Lower leg skin (tissue), 4 donors: Measurements from ENCODE around the gene AATF. TPM values are rescaled to one million over a fixed set of nuclear protein-coding genes. Genes with fewer than 3 reads are reported as not detected.
A peak's percentile ranks its signal among the peaks of the same experiment; 100 is the strongest.

Experiments used
- DNase-seq, 2 donors: peaks; one replicate each; pipeline ENCODE4 v3.0.0-alpha.2; 2019; ENCODE audit warnings: low spot score in 2 of 2
- H3K4me3 ChIP-seq: fragments of 200-600 bp; sonication (generic); 2 replicates; pipeline ENCODE4 v1.5.1; 2017; ENCODE audit warnings: mild to moderate bottlenecking, low read depth; ENCODE audit not compliant: poor library complexity, severe bottlenecking
- CTCF ChIP-seq, 3 donors: fragments of 450-650 bp; IDR thresholded peaks; one replicate each; pipeline ENCODE4 v1.5.1; 2016; ENCODE audit warnings: antibody characterized with exemption in 3 of 3, mild to moderate bottlenecking in 3 of 3, moderate library complexity in 2 of 3
- POLR2A ChIP-seq, 2 donors: fragments of 450-650 bp; IDR thresholded peaks; one replicate each; pipeline ENCODE4 v1.6.1; 2016 to 2017; ENCODE audit warnings: antibody characterized with exemption in 2 of 2, mild to moderate bottlenecking in 1 of 2, moderate library complexity in 1 of 2
- WGBS, 2 donors: methylation state at CpG; one replicate each; pipeline ENCODE4 v1.1.5; 2018; 5-methylcytosine and 5-hydroxymethylcytosine counted together
- intact Hi-C: fragments of 100-400 bp; cut with DNase I; formaldehyde crosslinking; loops from one replicate; pipeline ENCODE4 v1.15.0; 2023; ENCODE audit warnings: low total_unique reads
- total RNA-seq, 4 donors: library from RNA; depleted of rRNA; stranded (reverse); fragments of >200 nt; gene quantifications; one replicate each; pipeline ENCODE4 v1.1.0, GENCODE V29; 2016

AATF gene
- total RNA-seq, 4 donors from 2014 or later = 32.1 to 64.4 (median 50.6) TPM

GRCh38 chr17:37056622-37057021 lies 107.9 kb downstream of the AATF start:
- 94 to 96% methylated on average over 18 of the region's 18 CpGs for WGBS, 2 donors
- intact Hi-C loops = no loop called here
- no peak for DNase-seq

GRCh38 chr17:37059493-37059892 lies 110.7 kb downstream of the AATF start:
- H3K4me3 ChIP-seq = no peak overlapping the region
- no peak for DNase-seq
- TF ChIP-seq POLR2A (IDR thresholded peaks at IDR 0.05) (no peak), CTCF (IDR thresholded peaks at IDR 0.05) (no peak)
- WGBS, 2 donors = 93% methylated on average over 3 of the region's 3 CpGs
- intact Hi-C loops = no loop called here

More at GRCh38 chr17:37056622-37057021, 107.9 kb downstream of the AATF start:
- TF ChIP-seq CTCF (IDR thresholded peaks at IDR 0.05) (no peak), POLR2A (IDR thresholded peaks at IDR 0.05) (no peak)
- no peak overlapping the region for H3K4me3 ChIP-seq

GRCh38 chr17:37060094-37060493 lies 111.3 kb downstream of the AATF start:
- TF ChIP-seq POLR2A (IDR thresholded peaks at IDR 0.05) (no peak), CTCF (IDR thresholded peaks at IDR 0.05) (no peak)
- no peak for DNase-seq
- no peak overlapping the region for H3K4me3 ChIP-seq
- intact Hi-C loops = no loop called here
- WGBS, 2 donors = 88 to 96% methylated on average over 6 of the region's 6 CpGs

- intact Hi-C loops = no loop called here
- TF ChIP-seq POLR2A (IDR thresholded peaks at IDR 0.05) (no peak), CTCF (IDR thresholded peaks at IDR 0.05) (no peak)
- DNase-seq = no peak
- 61 to 69% methylated on average over 7 of the region's 7 CpGs for WGBS, 2 donors
- H3K4me3 ChIP-seq = no peak overlapping the region
Observed at GRCh38 chr17:37060928-37061327, 112.2 kb downstream of the AATF start.

GRCh38 chr17:37062021-37062420 lies 113.3 kb downstream of the AATF start:
- no peak overlapping the region for H3K4me3 ChIP-seq
- no peak for TF ChIP-seq CTCF (IDR thresholded peaks at IDR 0.05)
- TF ChIP-seq POLR2A (IDR thresholded peaks at IDR 0.05) = no peak
- intact Hi-C loops = no loop called here
- 56 to 68% methylated on average over 9 of the region's 9 CpGs for WGBS, 2 donors
- no peak for DNase-seq

- no peak for TF ChIP-seq POLR2A (IDR thresholded peaks at IDR 0.05)
- TF ChIP-seq CTCF (IDR thresholded peaks at IDR 0.05) = no peak
- WGBS, 2 donors = 57 to 59% methylated on average over 11 of the region's 11 CpGs
- intact Hi-C loops = no loop called here
- H3K4me3 ChIP-seq = no peak overlapping the region
- DNase-seq = peak in 1 of 2 donors; percentile 46
Observed at GRCh38 chr17:37064206-37064605, 115.5 kb downstream of the AATF start.
